ENCODE data around the gene SPEM2.

SPEM2 gene

DNA sequence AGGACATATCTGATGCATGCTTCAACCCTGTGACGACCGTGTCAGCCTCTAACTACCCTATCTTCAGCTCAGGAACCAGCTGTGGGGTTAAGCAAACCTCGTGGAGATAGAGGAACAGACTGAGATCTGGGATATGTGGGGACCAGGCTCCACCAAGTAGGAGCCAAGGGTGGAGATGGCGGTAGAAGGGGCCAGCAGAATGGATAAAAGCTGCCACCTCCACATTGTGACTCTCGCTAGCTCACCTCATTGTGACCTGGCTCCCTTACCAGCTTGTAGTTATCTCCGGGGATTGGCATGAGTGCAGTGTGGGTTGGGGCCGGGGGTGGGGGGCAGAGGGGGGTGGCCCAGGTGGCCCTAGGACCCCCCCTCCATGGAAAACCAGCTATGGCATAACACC lies at the start of gene SPEM2:
Gene SPEM2 (plus strand): TSS at position 301 of the 400 bp plus-strand sequence. CDS start 73 bp downstream, at position 374.
- no peak for DNase-seq (ENCODE audit: low read depth in 2 of 3, low spot score in 2 of 3)

DNA sequence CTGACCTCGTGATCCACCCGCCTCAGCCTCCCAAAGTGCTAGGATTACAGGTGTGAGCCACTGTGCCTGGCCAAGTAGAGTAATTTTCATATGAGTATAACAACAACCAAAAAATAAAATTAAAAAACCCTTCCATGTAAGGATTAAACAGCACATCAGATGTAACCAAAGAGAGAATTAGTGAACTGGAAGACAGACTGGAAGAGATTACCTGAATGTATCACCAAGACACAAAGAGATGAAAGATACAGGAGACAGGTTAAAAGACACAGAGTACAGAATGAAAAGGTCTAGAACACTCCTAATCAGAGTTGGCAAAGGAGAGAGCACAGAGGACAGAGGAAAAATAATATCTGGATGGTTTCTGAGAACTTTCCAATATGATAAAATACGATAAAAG lies 46.3 kb upstream of the SPEM2 start:
- no peak for DNase-seq (ENCODE audit: low read depth in 2 of 3, low spot score in 2 of 3)

DNA sequence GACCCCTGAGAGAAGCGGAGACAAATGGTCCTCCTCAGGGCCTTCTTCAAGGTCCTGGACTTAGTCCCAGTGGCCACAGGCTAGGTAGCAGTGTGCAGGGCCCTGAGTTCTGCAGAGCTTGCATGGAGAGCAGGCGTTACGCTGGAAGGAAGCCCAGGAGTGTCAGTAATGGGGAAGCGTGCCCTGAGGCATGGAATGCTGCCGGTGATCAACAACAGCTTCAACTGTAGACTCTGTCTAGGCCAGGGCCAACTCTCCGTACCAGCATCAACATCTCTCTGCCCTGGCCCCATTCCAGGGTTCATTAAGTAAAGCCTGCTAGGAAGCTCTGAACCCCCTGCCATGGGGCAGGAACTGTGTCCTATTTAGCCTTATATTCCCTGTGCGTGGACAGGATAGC lies 45.1 kb upstream of the SPEM2 start:
- no peak for DNase-seq (ENCODE audit: low read depth in 2 of 3, low spot score in 2 of 3)

DNA sequence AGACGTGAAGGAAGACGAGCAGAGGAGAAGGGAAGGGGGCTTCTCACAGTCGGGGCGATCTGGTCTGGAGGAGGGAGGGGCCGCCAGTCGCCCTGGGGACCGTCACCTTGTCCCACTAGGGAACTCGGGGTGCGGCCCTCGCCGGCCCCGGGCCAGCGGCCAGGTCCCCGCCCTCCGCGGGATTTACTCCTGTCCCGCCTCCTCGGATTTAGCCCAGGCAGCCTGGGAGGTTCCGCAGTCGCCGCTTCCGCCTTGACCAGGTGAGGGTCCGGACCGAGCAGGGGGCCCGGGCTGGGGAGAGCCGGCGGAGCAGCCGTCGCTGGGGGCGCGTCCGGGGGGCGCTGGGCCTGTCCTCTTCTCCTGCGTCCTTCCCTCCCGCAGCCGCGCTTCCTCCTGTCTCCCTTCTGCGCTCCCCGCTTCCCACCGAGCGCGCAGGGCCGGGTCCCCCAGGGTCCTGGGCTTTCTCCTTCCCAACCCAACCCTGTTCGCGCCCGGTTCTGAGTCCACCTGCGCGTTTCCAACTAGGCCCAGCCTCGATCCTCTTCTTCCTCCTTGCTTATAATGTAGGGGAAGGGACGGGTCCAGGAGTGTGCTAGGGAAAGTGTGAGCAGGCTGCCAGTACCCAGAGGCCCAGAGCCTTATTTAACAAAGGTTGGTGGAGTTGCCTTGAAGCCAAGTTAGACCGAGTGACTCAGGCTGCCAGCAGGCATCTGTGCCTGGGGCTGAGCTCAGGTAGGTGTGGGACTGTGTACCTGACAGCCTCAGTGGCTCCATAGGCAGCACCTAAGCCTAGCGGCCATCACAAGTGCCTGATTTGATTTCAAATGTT lies 44.3 kb upstream of the SPEM2 start, which contains the start of gene TNK1:
Gene TNK1 (plus strand): TSS at position 235 of the 829 bp plus-strand sequence. CDS start 1,838 bp downstream, outside the sequence.
- no peak for DNase-seq (ENCODE audit: low read depth in 2 of 3, low spot score in 2 of 3)

DNA sequence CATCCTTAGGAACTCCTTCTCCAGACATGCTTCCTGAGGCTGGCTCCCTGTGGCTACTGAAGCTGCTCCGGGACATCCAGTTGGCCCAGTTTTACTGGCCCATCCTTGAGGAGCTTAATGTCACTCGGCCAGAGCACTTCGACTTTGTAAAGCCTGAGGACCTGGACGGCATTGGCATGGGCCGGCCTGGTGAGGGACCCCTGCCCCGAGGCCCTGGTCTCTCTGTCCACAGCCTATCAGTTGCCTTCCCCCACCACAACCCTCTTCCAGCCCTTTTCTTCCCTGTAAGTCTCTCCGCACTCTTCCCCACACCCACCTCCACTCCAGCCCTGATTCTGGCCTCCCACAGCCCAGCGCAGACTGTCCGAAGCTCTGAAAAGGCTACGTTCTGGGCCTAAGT lies 42.5 kb upstream of the SPEM2 start:
- no peak for DNase-seq (ENCODE audit: low read depth in 2 of 3, low spot score in 2 of 3)

DNA sequence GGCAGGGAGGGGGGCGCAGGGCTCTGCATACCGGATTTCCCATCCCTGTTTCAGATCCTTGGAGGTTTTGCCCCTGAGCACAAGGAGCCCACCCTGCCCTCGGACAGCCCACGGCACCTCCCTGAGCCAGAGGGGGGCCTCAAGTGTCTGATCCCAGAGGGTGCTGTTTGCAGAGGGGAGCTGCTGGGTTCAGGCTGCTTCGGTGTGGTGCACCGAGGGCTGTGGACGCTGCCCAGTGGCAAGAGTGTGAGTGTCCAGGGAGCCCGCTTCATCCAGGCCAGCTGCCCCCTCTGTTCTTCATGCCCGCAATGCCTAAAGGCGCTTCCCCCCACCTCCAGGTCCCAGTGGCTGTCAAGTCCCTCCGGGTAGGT lies 42.1 kb upstream of the SPEM2 start:
- no peak for DNase-seq (ENCODE audit: low read depth in 2 of 3, low spot score in 2 of 3)

DNA sequence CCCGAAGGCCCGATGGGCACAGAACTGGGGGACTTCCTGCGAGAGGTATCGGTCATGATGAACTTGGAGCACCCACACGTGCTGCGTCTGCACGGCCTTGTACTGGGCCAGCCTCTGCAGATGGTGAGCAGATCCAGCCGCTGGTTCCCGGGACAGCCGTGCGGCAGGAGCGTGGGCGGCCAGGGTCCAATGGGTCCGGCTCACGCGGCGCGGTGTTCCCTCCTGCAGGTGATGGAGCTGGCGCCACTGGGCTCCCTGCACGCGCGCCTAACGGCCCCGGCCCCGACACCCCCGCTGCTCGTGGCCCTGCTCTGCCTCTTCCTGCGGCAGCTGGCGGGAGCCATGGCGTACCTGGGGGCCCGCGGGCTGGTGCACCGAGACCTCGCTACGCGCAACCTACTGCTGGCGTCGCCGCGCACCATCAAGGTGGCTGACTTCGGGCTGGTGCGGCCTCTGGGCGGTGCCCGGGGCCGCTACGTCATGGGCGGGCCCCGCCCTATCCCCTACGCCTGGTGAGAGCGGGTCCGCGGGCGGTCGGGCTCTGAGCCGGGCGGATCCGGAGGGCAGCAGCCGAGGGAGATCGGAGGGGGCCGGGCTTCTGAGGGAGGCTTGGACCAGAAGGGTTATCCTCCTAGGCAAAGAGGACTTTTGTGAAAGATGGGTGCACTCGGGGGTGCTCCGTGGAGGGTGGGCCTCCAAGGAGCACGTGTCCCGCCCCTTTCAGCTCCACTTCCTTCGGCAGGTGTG lies 41.5 kb upstream of the SPEM2 start:
- DNase-seq (ENCODE audit: low read depth in 2 of 3, low spot score in 2 of 3) = peak; percentile 47 to 68 (median 58)

DNA sequence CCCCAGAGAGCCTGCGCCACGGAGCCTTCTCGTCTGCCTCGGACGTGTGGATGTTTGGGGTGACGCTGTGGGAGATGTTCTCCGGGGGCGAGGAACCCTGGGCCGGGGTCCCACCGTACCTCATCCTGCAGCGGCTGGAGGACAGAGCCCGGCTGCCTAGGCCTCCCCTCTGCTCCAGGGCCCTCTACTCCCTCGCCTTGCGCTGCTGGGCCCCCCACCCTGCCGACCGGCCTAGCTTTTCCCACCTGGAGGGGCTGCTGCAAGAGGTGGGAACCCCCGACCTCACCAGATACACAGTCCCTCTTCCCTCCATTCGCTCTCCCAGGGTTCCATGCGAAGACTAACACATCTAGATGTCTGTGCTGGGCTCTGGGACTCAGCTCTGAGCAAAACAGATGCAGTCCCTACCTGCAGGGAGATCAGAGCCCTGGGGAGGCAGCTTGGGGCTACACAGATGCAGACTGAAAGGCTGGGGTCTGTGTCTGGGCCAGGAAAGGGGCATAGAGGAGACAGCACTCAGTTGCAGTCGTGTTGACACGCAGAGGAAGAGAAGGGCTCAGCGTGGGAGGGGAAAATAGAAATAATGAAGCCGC lies 40.8 kb upstream of the SPEM2 start:
- DNase-seq (ENCODE audit: low read depth in 2 of 3, low spot score in 2 of 3) = no peak

DNA sequence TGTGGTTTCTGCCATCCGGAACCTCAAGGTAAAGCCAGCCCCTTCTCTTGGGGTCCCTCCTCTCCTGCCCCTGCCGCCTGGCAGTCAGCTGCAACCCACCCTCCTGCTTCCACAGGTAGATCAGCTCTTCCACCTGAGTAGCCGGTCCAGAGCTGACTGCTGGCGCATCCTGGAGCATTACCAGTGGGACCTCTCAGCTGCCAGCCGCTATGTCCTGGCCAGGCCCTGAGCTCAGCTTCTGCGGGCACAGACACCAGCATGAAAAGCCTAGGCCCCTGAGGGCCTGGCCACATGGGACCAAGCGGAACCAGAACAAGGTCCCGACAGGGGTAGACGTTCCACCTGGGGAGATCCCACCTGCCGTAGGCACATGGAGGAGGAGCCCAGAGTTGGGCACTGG lies 36.6 kb upstream of the SPEM2 start:
- DNase-seq (ENCODE audit: low read depth in 2 of 3, low spot score in 2 of 3) = no peak

DNA sequence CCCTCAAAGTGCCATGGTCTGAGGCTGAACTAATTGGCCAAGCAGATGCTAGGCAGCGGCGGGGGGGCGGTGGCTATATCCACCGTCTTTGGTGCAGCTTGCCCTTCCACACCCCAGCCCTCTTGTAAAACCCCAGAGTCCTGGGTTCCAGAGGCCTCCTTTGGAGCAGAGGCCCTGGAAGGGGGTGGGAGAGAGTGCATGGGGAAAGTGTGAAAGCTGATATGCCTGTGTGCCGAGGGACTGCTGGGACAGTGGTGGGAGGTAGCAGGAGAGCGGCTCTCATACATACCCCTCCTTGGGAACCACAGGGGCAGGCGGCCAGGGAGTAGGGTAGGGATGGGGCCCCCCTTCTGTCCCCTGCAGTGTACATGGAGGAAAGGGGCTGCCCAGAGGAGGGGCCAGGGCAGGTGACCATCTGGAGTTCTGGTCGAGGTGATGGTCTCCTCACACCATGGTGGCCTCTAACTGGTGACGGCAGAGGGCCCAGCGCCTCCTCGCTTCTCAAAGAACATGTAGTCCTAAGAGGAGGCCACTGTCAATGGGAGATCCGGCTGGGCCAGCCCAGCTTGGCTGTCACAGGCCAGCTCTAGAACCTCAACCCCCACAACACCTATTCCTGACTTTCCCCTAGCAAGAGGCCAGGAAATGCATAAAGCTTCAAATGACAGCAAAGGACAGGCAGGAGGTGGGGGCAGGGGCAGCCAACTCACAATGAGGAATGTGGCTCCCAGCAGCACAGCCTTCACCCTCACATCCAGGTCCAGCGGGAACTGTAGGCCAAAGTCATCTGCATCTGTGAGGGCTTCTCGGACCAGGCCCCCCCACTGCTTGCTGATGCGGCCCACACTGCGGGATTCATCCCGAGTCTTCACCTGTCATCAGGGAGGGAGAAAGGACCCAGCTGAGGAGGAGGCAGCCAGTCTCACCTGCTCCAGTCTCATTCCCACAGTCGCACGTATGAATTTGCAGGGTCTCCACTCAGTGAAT lies 35.2 kb upstream of the SPEM2 start:
- no peak for DNase-seq (ENCODE audit: low read depth in 2 of 3, low spot score in 2 of 3)

DNA sequence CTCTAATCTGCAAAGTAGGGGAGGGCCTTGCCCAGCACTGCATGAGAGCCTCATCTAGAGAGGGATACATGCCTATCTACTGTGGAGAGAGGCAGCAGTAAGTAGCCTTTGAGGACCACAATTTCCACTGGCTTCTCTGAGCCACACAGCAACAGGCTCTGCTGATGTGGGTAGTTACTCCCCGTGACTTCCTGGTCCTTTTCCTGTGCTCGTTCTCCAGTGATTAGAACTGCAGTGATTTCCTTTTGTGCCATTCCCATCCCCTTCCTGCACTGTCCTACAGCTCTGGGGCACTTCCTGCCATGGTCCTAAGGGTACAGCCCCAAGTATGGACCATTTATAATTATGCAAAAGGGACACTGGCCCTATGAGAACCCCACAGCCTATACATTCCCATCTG lies 34.1 kb upstream of the SPEM2 start:
- no peak for DNase-seq (ENCODE audit: low read depth in 2 of 3, low spot score in 2 of 3)

DNA sequence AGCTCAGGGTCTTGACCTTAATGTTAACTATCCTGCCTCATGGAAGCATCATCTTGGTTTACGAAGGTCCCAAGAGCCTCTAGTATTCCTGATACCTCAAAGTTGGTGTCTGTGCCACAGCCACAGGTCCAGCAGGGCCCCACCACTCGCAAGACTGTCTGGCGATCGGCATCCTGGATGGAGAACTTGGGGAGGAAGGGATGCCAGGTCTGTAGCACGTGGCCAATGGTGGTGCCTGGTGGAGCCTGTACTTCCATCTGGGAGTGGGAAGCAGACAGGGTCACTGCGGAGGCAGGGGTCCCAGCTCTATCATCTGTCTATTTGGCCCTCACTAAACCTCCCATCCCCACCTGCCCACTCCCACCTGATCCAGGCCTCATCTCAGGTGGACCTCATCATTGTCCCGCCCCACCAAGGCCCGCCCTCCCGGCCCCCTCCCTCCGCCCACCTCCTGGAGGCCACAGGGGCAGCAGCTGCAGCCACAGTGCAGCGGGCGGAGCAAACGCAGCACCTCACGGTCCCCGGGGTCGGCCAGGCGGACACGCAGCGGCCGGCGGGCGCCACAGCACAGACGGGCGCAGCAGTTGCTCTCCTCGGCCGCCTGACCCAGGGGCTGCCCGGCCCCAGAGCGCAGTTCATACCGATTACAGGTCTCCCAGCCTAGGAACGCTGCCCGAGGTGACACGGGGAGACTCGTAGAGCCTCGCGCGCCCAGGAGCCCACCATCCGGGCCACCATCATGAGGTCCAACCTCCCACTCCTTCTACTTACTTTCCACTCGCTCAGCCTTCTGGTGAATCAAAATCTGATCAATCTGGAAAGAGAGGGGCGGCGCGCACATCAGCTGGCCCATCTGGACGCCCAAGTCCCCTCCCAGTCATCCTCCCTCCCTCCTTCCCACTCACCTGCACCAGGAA lies 32.5 kb upstream of the SPEM2 start:
- DNase-seq (ENCODE audit: low read depth in 2 of 3, low spot score in 2 of 3) = no peak

DNA sequence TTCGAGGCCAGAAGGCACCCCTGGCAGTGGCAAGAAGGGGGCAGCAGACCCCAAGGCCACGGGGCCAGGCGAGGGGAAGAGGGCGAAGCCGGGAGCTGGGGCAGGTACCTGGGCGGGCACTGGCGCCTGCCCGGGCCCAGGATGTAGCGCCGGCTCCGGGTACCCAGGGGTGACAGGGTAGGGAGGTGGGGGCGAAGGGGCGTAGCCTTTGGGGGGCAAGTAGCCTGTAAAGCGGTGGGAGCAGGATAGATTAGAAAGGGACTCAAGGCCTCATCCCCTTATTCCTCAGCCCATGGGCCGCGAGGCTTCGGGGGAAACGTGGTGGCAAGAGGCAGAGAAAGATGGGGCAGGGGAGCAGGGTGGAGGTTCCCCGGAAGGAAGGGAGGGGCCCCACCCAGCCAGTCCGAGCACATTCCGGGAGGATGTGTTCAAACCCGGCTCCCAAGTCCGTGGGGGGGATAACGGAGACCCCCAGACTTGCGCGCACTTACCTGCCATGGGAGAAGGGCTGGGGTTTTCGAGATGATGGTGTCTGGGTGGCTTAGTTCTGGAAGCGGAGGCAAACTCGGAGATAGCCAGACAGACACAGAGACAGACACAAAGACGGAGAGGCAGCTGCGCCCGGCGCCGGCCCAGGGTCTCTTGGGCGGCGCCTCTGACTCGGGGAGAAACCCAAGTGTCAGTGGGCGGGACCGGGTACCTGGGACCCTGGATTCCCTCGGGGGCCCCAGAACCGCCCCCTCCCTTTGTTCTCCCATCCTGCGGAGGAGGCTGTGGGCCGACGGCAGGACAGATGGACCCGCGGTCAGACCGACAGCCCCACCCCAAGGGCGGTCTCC lies 31.6 kb upstream of the SPEM2 start:
- DNase-seq (ENCODE audit: low read depth in 2 of 3, low spot score in 2 of 3) = no peak

DNA sequence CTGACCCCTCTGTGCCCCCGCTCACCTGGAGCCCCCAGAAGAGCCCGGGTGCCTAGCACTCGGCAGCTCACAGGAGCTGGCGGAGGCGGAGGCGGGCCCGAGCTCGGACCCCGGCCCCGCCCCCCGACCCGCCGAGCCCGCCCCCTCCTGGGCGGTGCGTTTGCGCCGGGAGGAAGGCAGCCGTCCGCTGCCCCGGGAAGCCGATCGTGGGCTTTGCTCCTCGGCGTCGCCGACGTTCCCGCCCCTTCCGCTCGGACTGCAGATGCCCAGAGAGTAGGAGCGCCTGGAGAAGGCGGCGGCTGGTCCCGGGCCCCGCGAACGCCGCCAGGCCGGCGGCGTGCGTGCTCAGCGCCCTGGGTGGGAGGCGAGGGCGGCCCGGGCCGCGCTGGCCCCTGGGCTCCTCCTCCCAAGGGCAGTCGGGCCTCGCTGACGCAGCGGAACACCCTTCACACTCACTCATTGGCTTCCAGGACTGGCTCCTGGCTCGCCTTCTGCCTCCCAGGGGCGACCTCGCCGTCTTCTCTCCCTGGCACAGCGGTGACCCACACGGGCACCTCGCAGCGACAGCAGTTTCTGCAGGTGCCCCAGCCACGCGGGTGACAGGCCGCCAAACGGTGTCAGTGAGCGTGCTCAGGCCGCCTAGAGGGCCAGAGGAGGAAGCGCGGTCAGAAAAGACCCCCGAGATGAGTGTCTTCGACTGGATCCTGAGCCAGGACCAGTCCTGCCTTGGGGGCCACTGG lies 30.8 kb upstream of the SPEM2 start, which contains the start of gene PLSCR3:
Gene PLSCR3 (minus strand): TSS at position 74 of the 740 bp plus-strand sequence. CDS start 415 bp downstream, outside the sequence.
- DNase-seq (ENCODE audit: low read depth in 2 of 3, low spot score in 2 of 3) = peak; percentile 61 to 81 (median 79)

DNA sequence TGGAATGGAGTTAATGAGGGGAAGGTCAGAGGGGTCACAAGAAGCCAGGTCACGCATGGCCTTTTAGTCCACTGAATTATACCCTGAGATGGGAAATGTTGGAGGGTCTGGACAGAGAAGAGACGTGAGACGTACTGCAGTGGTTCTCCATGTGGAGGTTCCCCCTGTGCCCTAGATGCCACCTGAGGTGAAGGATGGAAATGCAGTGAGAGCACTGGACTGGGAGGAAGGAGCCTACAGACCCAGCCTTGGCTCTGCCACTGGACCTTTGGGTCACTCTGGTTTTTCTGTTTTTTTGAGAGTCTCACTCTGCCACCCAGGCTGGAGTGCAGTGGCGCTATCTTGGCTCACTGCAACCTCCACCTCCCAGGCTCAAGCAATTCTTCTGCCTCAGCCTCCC lies 29.3 kb upstream of the SPEM2 start:
- DNase-seq (ENCODE audit: low read depth in 2 of 3, low spot score in 2 of 3) = no peak

DNA sequence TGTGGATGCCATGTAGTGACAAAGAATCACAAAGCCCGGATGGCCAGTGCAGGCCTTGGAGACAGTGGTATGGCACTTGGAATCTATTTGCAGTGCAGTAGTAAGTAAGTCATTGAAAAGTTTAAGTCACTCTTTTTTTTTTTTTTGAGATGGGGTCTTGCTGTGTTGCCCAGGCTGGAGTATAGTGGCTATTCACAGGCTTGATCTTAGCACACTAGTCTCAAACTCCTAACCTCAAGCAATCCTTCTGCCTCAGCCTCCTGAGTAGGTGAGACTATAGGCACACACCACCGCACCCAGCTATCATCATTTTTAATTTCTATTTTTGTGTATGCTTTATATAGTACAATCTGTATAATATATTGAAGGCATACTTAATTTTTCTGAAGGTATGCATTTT lies 26.8 kb upstream of the SPEM2 start:
- DNase-seq (ENCODE audit: low read depth in 2 of 3, low spot score in 2 of 3) = no peak

DNA sequence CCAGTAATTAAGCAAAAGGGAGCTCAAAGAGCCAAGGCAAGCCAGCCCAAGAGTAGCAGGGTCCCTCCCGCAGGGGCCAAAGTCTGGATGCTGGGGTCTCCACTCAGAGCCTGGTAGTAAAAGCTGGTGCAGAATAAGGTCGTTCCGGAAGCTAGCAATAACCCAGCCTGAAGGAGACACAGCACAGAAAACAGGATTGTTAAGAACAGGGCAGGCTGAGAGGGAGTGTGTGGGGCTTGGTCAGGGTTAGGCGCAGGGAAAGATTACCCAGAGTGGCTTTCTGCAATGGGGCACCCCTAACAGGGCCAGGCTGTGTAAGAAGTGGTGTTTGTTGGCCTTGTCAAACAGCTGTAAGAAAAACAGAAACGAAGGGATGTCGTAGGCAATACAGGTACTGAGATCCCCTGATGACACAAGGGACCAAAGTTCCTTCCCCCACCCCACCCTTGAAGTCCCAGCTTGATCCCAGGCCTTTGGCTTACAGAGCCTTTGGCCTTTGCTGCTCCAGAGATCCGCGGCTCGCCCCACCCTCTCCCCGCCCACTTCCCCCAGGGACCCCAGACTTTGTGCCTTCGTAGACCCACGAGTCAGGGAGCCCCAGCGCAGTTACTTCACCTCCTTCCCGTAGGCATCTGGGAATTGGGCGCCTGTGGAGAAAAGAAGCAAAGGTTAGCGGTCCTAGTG lies 22.2 kb upstream of the SPEM2 start:
- DNase-seq (ENCODE audit: low read depth in 2 of 3, low spot score in 2 of 3) = no peak

DNA sequence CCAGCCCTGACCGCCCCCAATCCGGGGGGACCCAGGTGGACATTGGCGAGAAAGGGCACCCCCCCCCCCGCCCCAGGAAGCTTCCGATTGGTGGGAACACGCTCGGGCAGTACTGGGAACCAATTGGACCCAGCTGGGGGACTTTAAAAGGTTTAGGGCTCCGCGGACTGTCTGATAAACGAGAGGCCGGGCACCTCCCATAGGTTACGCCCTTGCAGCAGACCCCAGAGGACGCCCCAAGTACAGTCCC lies 21.8 kb upstream of the SPEM2 start:
- no peak for DNase-seq (ENCODE audit: low read depth in 2 of 3, low spot score in 2 of 3)

All from activated CD8-positive, alpha-beta memory T cell treated with anti-CD3 and anti-CD28 coated beads for 48 hours (primary cell).